GM23248 (cell line): Measurements from ENCODE around the gene GSC2. TPM values are rescaled to one million over a fixed set of nuclear protein-coding genes. Genes with fewer than 3 reads are reported as not detected.

Experiments used
- DNase-seq: peaks from one replicate; pipeline ENCODE4 v3.0.0-alpha.2; 2015
- H2AFZ ChIP-seq: fragments of 200-600 bp; sonication (generic); 2 replicates; pipeline ENCODE4 v1.6.1; 2016; ENCODE audit warnings: antibody characterized with exemption
- H3F3A ChIP-seq: fragments of 200-600 bp; sonication (generic); 2 replicates; pipeline ENCODE4 v1.6.1; 2016; ENCODE audit warnings: mild to moderate bottlenecking, antibody characterized with exemption, mixed run types; ENCODE audit not compliant: insufficient read depth
- H3K27ac ChIP-seq: fragments of 200-600 bp; sonication (generic); 2 replicates; pipeline ENCODE4 v1.5.1; 2016; ENCODE audit warnings: mild to moderate bottlenecking
- H3K27me3 ChIP-seq: fragments of 200-600 bp; sonication (generic); replicated peaks from 2 replicates; pipeline ENCODE4 v1.6.1; 2016; ENCODE audit warnings: mild to moderate bottlenecking; ENCODE audit not compliant: insufficient read depth
- H3K36me3 ChIP-seq: fragments of 200-600 bp; sonication (generic); 2 replicates; pipeline ENCODE4 v1.6.1; 2016; ENCODE audit warnings: low read depth, mild to moderate bottlenecking
- H3K4me1 ChIP-seq: fragments of 200-600 bp; sonication (generic); 2 replicates; pipeline ENCODE4 v1.6.1; 2016; ENCODE audit warnings: mild to moderate bottlenecking; ENCODE audit not compliant: insufficient read depth
- H3K4me2 ChIP-seq: fragments of 200-600 bp; sonication (generic); one replicate; pipeline ENCODE4 v1.6.1; 2016; ENCODE audit warnings: mild to moderate bottlenecking; ENCODE audit not compliant: unreplicated experiment
- H3K4me3 ChIP-seq: fragments of 200-600 bp; sonication (generic); 2 replicates; pipeline ENCODE4 v1.5.1; 2016; ENCODE audit warnings: mild to moderate bottlenecking
- H3K79me2 ChIP-seq: fragments of 200-600 bp; sonication (generic); 2 replicates; pipeline ENCODE4 v1.6.1; 2016; ENCODE audit warnings: mild to moderate bottlenecking; ENCODE audit not compliant: insufficient read depth
- H3K9ac ChIP-seq: fragments of 200-600 bp; sonication (generic); 2 replicates; pipeline ENCODE4 v1.6.1; 2016; ENCODE audit warnings: mild to moderate bottlenecking
- H3K9me2 ChIP-seq: fragments of 200-600 bp; sonication (generic); 2 replicates; pipeline ENCODE4 v1.6.1; 2016; ENCODE audit warnings: mixed run types, mild to moderate bottlenecking, moderate library complexity; ENCODE audit not compliant: insufficient read depth
- H3K9me3 ChIP-seq: fragments of 200-600 bp; sonication (generic); one replicate; pipeline ENCODE4 v1.6.1; 2017; ENCODE audit warnings: low read depth
- H4K20me1 ChIP-seq: fragments of 200-600 bp; sonication (generic); 2 replicates; pipeline ENCODE4 v1.6.0; 2016; ENCODE audit not compliant: insufficient read depth
- EZH2 ChIP-seq: fragments of 200-600 bp; sonication (generic); IDR thresholded peaks from 2 replicates; pipeline ENCODE4 v1.6.1; 2018; ENCODE audit warnings: antibody characterized with exemption, mild to moderate bottlenecking; ENCODE audit not compliant: insufficient read depth, poor library complexity, severe bottlenecking
- EZH2phosphoT487 ChIP-seq: fragments of 200-600 bp; sonication (generic); IDR thresholded peaks from 2 replicates; pipeline ENCODE4 v1.6.1; 2018; ENCODE audit warnings: antibody characterized with exemption, moderate library complexity, mild to moderate bottlenecking, low read depth; ENCODE audit not compliant: insufficient read depth
- whole genome bisulfite sequencing, 2 experiments: methylation state at CpG; one replicate each; pipeline ENCODE4 v1.1.6; 2015 to 2017; ENCODE audit warnings: low lambda C conversion rate in 2 of 2, low coverage in 1 of 2; ENCODE audit errors: missing lambda C conversion rate in 2 of 2; 5-methylcytosine and 5-hydroxymethylcytosine counted together
- in situ Hi-C: fragments of 300-500 bp; cut with MboI; formaldehyde crosslinking; loops from 2 replicates; pipeline ENCODE4 v1.15.0; 2020
- polyA plus RNA-seq: library from polyadenylated mRNA; unstranded; fragments of >200 nt; fragmentation: Nextera tagmentation; extraction: Ambion mirVana; gene quantifications from 2 replicates; pipeline ENCODE4 v1.2.1, GENCODE V29; 2016
- total RNA-seq: library from RNA; depleted of rRNA; stranded (reverse); fragments of >200 nt; shearing (Covaris generic); gene quantifications from 2 replicates; pipeline ENCODE4 v1.2.3, GENCODE V29; 2014

GSC2 gene
- total and polyA plus RNA-seq, 2 experiments from 2014 or later: not detected

GRCh38 chr22:19178065-19178656 lies 28.1 kb upstream of the GSC2 start:
- no peaks in the 10 kb centered on the region for H3K9me2 ChIP-seq
- H3K4me1 ChIP-seq: peaks cover 14% of the 10 kb centered on the region
- H3K4me3 ChIP-seq: peak overlapping the region; percentile 78
- peak overlapping the region; percentile 19; the same call in 1 of the 2 replicates for H3K27ac ChIP-seq
- 0 to 1% methylated on average over 24 to 38 of the region's 80 CpGs for WGBS, 2 experiments
- peak; percentile 73 for DNase-seq
- H2AFZ ChIP-seq: peak overlapping the region; percentile 70
- H3K79me2 ChIP-seq: peaks cover 28% of the 10 kb centered on the region
- in situ Hi-C loops: no loop called here
- H3K9ac ChIP-seq: peak overlapping the region; percentile 79
- H3F3A ChIP-seq: no peaks in the 10 kb centered on the region
- H3K27me3 ChIP-seq: no peaks in the 10 kb centered on the region
- no peaks in the 10 kb centered on the region for H3K9me3 ChIP-seq
- no peak for TF ChIP-seq EZH2phosphoT487
- TF ChIP-seq EZH2: no peak
- no peaks in the 10 kb centered on the region for H4K20me1 ChIP-seq
- H3K36me3 ChIP-seq: no peaks in the 10 kb centered on the region
- H3K4me2 ChIP-seq: peak overlapping the region; percentile 76

DNA sequence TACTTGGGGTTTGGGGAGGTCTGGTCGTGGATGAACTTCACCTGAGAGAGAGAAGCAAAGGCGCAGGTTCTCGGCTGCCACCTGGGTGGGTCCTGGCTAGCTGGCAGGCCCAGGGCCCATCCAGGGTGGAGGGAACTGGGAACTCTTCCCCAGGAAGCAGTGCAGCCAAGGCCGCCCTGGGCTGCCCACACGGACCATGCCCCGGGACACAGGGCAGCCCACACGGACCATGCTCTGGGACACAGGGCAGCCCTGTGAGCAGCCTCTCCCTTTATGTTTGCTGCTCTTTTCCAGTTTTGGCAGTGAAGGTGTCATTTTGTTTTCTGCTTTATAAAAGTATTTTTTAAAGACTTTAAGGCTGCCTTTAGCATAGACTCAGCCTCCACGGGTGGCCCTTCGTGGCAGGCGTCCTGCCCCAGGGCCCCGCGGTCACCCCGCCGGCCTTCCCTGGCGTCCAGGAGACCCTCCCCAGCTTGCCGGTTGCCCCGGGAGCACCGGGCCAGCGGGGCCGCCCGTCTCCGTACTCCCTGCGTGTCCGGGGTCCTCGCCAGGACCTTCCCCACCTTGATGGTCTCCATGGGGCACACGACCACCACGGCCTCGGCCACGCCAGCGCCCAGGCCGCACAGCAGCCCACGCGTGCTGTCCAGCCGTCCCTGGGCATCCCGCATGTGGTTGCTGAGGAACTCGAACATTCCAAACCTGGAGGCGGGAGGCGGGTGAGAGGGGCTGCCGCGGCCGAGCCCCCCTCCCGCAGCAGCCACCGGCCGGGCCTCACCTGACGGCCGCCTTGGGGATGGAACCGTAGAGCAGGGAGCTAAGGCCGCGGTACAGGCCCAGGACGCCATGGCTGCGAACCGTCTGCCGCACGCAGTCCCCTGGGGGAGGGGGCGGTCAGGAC lies 27.3 kb upstream of the GSC2 start:
- Histone ChIP-seq H3K4me1 (peaks cover 14% of the 10 kb centered on the region), H3K4me3 (peak overlapping the region; percentile 78), H3K36me3 (no peaks in the 10 kb centered on the region), H3F3A (no peaks in the 10 kb centered on the region), H3K79me2 (peaks cover 35% of the 10 kb centered on the region), H3K9me2 (no peaks in the 10 kb centered on the region), H4K20me1 (no peaks in the 10 kb centered on the region), H3K27ac (no peak overlapping the region), H3K9me3 (no peaks in the 10 kb centered on the region), H2AFZ (0 out of 2 replicates have a peak overlapping the region, but pooled peaks have one; percentile 70), H3K27me3 (no peaks in the 10 kb centered on the region), H3K4me2 (peak overlapping the region; percentile 76), H3K9ac (peak overlapping the region; percentile 79)
- DNase-seq: peak; percentile 36
- in situ Hi-C loops: no loop called here
- no peak for TF ChIP-seq EZH2
- no peak for TF ChIP-seq EZH2phosphoT487
- WGBS, 2 experiments: 16 to 17% methylated on average over 39 to 53 of the region's 55 CpGs

- DNase-seq: no peak
Observed at GRCh38 chr22:19176732-19177131, 26.6 kb upstream of the GSC2 start.

GRCh38 chr22:19176175-19176643 lies 26.1 kb upstream of the GSC2 start:
- no peak for TF ChIP-seq EZH2
- TF ChIP-seq EZH2phosphoT487: no peak
- H3K9ac ChIP-seq: no peak overlapping the region
- H4K20me1 ChIP-seq: no peaks in the 10 kb centered on the region
- no peak overlapping the region for H2AFZ ChIP-seq
- in situ Hi-C loops: no loop called here
- H3K79me2 ChIP-seq: peaks cover 44% of the 10 kb centered on the region
- WGBS, 2 experiments: 76 to 93% methylated on average over 6 to 12 of the region's 12 CpGs
- H3K9me2 ChIP-seq: no peaks in the 10 kb centered on the region
- H3K4me3 ChIP-seq: no peak overlapping the region
- no peaks in the 10 kb centered on the region for H3K36me3 ChIP-seq
- H3K4me2 ChIP-seq: no peak overlapping the region
- H3K9me3 ChIP-seq: no peaks in the 10 kb centered on the region
- no peak overlapping the region for H3K27ac ChIP-seq
- DNase-seq: no peak
- no peaks in the 10 kb centered on the region for H3F3A ChIP-seq
- H3K4me1 ChIP-seq: peaks cover 14% of the 10 kb centered on the region
- no peaks in the 10 kb centered on the region for H3K27me3 ChIP-seq

More at GRCh38 chr22:19176732-19177131, 26.6 kb upstream of the GSC2 start:
- peak overlapping the region; percentile 79 for H3K9ac ChIP-seq
- no peaks in the 10 kb centered on the region for H3K9me3 ChIP-seq
- no peak overlapping the region for H3K27ac ChIP-seq
- no peak overlapping the region for H2AFZ ChIP-seq
- no peaks in the 10 kb centered on the region for H3F3A ChIP-seq
- no peaks in the 10 kb centered on the region for H3K27me3 ChIP-seq
- H4K20me1 ChIP-seq: no peaks in the 10 kb centered on the region
- WGBS, 2 experiments: 82 to 83% methylated on average over 10 to 12 of the region's 12 CpGs
- peaks cover 42% of the 10 kb centered on the region for H3K79me2 ChIP-seq
- H3K9me2 ChIP-seq: no peaks in the 10 kb centered on the region
- no peak for TF ChIP-seq EZH2
- no peak for TF ChIP-seq EZH2phosphoT487
- H3K4me1 ChIP-seq: peaks cover 14% of the 10 kb centered on the region
- in situ Hi-C loops: no loop called here
- peak overlapping the region; percentile 76 for H3K4me2 ChIP-seq
- H3K36me3 ChIP-seq: no peaks in the 10 kb centered on the region
- H3K4me3 ChIP-seq: peak overlapping the region; percentile 78; the same call in 1 of the 2 replicates
